Esophagus muscularis mucosa (tissue), 4 donors: ENCODE measurements around the gene TRDN. TPM values are rescaled to one million over a fixed set of nuclear protein-coding genes. Genes with fewer than 3 reads are reported as not detected.

Experiments
- DNase-seq: peaks from one replicate; pipeline ENCODE4 v3.0.0-alpha.2; 2017; ENCODE audit errors: extremely low spot score
- H3K27ac ChIP-seq, 4 donors: fragments of 200-600 bp; sonication (generic); replicated peaks in 1 of 4; 1 replicate in 3 of 4; 2 replicates in 1 of 4; pipeline ENCODE4 v1.5.1; 2016 to 2019; ENCODE audit warnings: mild to moderate bottlenecking in 1 of 4
- H3K27me3 ChIP-seq, 4 donors: fragments of 200-600 bp; sonication (generic); one replicate each; pipeline versions ENCODE4 v1.5.1 to v1.6.0; 2016 to 2019
- H3K36me3 ChIP-seq, 4 donors: fragments of 200-600 bp; sonication (generic); one replicate each; pipeline ENCODE4 v1.5.1; 2016 to 2019
- H3K4me1 ChIP-seq, 4 donors: fragments of 200-600 bp; sonication (generic); one replicate each; pipeline ENCODE4 v1.5.1; 2016 to 2019
- H3K4me3 ChIP-seq, 4 donors: fragments of 200-600 bp; sonication (generic); 1 replicate in 2 of 4; 2 replicates in 2 of 4; pipeline ENCODE4 v1.5.1; 2016 to 2019; ENCODE audit warnings: mild to moderate bottlenecking in 4 of 4, moderate library complexity in 1 of 4
- H3K9me3 ChIP-seq, 4 donors: fragments of 200-600 bp; sonication (generic); 1 replicate in 3 of 4; 2 replicates in 1 of 4; pipeline ENCODE4 v1.5.1; 2016 to 2019
- EP300 ChIP-seq: sonication (generic); formaldehyde crosslinking; IDR thresholded peaks from one replicate; pipeline ENCODE4 v1.6.1; 2017; ENCODE audit warnings: antibody characterized with exemption
- POLR2A ChIP-seq: fragments of 450-650 bp; IDR thresholded peaks from one replicate; pipeline ENCODE4 v1.6.1; 2017; ENCODE audit warnings: antibody characterized with exemption, moderate library complexity, mild to moderate bottlenecking, low read depth
- POLR2AphosphoS5 ChIP-seq, 2 donors: sonication (generic); formaldehyde crosslinking; IDR thresholded peaks; one replicate each; pipeline ENCODE4 v1.6.1; 2017; ENCODE audit warnings: antibody characterized with exemption in 2 of 2
- WGBS: methylation state at CpG from one replicate; pipeline ENCODE4 v1.1.5; 2018; 5-methylcytosine and 5-hydroxymethylcytosine counted together
- intact Hi-C: fragments of 100-400 bp; cut with DNase I; formaldehyde crosslinking; loops from one replicate; pipeline ENCODE4 v1.15.1; 2023
- total RNA-seq, 4 donors: library from RNA; depleted of rRNA; stranded (reverse); fragments of >200 nt; gene quantifications; one replicate each; pipeline versions ENCODE4 v1.1.0 to v1.2.1, GENCODE V29; 2016
- TF ChIP-seq, protein P1 (sequence below), 3 experiments: fragments of 200-600 bp in 2 of 3; fragments of 450-650 bp in 1 of 3; sonication (generic) in 2 of 3; IDR thresholded peaks; one replicate each; pipeline ENCODE4 v1.5.1; 2017 to 2019; ENCODE audit warnings: antibody characterized with exemption in 3 of 3, mild to moderate bottlenecking in 2 of 3, moderate library complexity in 1 of 3

TRDN gene
- total RNA-seq, 4 donors from 2014 or later = not detected

DNA sequence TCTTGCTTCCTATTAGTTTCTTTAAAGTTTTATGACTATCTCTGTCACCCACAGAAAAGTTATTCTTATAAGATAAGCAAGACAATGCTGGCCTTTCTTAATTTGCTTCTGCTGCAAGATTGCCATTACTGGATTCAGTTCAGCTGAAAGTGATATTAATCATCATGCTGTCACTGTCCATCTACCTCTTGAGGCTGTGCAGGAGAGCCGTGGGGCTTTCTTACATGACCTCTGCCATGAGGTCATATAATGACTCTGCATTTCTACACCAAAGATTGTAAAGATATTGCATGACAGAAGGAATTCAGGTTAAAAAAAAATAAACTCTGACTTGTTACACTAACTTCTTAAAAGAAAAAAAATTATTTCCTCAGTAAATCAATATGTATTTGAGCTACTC, 106.9 kb downstream of the TRDN start:
- Histone ChIP-seq H3K27me3 (no peaks in the 10 kb centered on the region), H3K4me1 (no peaks in the 10 kb centered on the region), H3K4me3 (no peak overlapping the region), H3K27ac (no peak overlapping the region), H3K9me3 (no peaks in the 10 kb centered on the region), H3K36me3 (no peaks in the 10 kb centered on the region)
- WGBS = 23% methylated on average over 1 of the region's 1 CpG
- TF ChIP-seq EP300 (no peak), POLR2A (no peak), POLR2AphosphoS5 (IDR thresholded peaks at IDR 0.05) (no peak)
- TF ChIP-seq, protein P1, sequence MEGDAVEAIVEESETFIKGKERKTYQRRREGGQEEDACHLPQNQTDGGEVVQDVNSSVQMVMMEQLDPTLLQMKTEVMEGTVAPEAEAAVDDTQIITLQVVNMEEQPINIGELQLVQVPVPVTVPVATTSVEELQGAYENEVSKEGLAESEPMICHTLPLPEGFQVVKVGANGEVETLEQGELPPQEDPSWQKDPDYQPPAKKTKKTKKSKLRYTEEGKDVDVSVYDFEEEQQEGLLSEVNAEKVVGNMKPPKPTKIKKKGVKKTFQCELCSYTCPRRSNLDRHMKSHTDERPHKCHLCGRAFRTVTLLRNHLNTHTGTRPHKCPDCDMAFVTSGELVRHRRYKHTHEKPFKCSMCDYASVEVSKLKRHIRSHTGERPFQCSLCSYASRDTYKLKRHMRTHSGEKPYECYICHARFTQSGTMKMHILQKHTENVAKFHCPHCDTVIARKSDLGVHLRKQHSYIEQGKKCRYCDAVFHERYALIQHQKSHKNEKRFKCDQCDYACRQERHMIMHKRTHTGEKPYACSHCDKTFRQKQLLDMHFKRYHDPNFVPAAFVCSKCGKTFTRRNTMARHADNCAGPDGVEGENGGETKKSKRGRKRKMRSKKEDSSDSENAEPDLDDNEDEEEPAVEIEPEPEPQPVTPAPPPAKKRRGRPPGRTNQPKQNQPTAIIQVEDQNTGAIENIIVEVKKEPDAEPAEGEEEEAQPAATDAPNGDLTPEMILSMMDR (IDR thresholded peaks at IDR 0.05) = no peak
- no peak for DNase-seq
- intact Hi-C loops = no loop called here

GRCh38 chr6:123529058-123529457, 107.7 kb downstream of the TRDN start:
- TF ChIP-seq POLR2AphosphoS5 (IDR thresholded peaks at IDR 0.05) (no peak), POLR2A (no peak), EP300 (no peak)
- TF ChIP-seq, protein P1 (IDR thresholded peaks at IDR 0.05) = no peak
- WGBS = 94% methylated on average over 4 of the region's 4 CpGs
- H3K27ac ChIP-seq = no peak overlapping the region

GRCh38 chr6:123527406-123527805, 109.3 kb downstream of the TRDN start:
- DNase-seq = no peak
- no peaks in the 10 kb centered on the region for H3K9me3 ChIP-seq
- no peaks in the 10 kb centered on the region for H3K27me3 ChIP-seq
- TF ChIP-seq, protein P1 (IDR thresholded peaks at IDR 0.05) = no peak
- TF ChIP-seq EP300 (no peak), POLR2AphosphoS5 (IDR thresholded peaks at IDR 0.05) (no peak), POLR2A (no peak)
- H3K36me3 ChIP-seq = no peaks in the 10 kb centered on the region
- WGBS = 84% methylated on average over 3 of the region's 3 CpGs
- H3K27ac ChIP-seq = no peak overlapping the region
- no peak overlapping the region for H3K4me3 ChIP-seq
- H3K4me1 ChIP-seq = no peaks in the 10 kb centered on the region
- intact Hi-C loops = no loop called here

More at GRCh38 chr6:123529058-123529457, 107.7 kb downstream of the TRDN start:
- no peak overlapping the region for H3K4me3 ChIP-seq
- H3K9me3 ChIP-seq = no peaks in the 10 kb centered on the region
- no peaks in the 10 kb centered on the region for H3K36me3 ChIP-seq
- H3K4me1 ChIP-seq = no peaks in the 10 kb centered on the region
- H3K27me3 ChIP-seq = no peaks in the 10 kb centered on the region
- intact Hi-C loops = no loop called here
- no peak for DNase-seq

GRCh38 chr6:123526128-123526527, 110.6 kb downstream of the TRDN start:
- TF ChIP-seq POLR2AphosphoS5 (IDR thresholded peaks at IDR 0.05) = no peak
- TF ChIP-seq EP300 = no peak
- no peak for TF ChIP-seq POLR2A
- TF ChIP-seq, protein P1 (IDR thresholded peaks at IDR 0.05) = no peak
- intact Hi-C loops = no loop called here
- no peak for DNase-seq
- H3K27ac ChIP-seq = no peak overlapping the region
- no peak overlapping the region for H3K4me3 ChIP-seq
- H3K9me3 ChIP-seq = no peaks in the 10 kb centered on the region
- H3K27me3 ChIP-seq = no peaks in the 10 kb centered on the region
- 79% methylated on average over 2 of the region's 2 CpGs for WGBS
- H3K36me3 ChIP-seq = no peaks in the 10 kb centered on the region
- no peaks in the 10 kb centered on the region for H3K4me1 ChIP-seq

GRCh38 chr6:123524781-123525180, 112.0 kb downstream of the TRDN start:
- TF ChIP-seq POLR2A = no peak
- TF ChIP-seq POLR2AphosphoS5 (IDR thresholded peaks at IDR 0.05) = no peak
- TF ChIP-seq, protein P1 (IDR thresholded peaks at IDR 0.05) = no peak
- Histone ChIP-seq H3K36me3 (no peaks in the 10 kb centered on the region), H3K4me1 (no peaks in the 10 kb centered on the region), H3K27ac (no peak overlapping the region), H3K9me3 (no peaks in the 10 kb centered on the region), H3K4me3 (no peak overlapping the region), H3K27me3 (no peaks in the 10 kb centered on the region)
- WGBS = 88% methylated on average over 1 of the region's 1 CpG
- no peak for DNase-seq
- intact Hi-C loops = no loop called here
